DMS 273 treated with DMSO at 0.1 percent for 48 hours (cell line): ENCODE results near the gene TAS2R41.

Source experiments
- DNase-seq: peaks from one replicate; lab custom pipeline; 2025; lab: John Stamatoyannopoulos, UW

Gene TAS2R41, protein sequence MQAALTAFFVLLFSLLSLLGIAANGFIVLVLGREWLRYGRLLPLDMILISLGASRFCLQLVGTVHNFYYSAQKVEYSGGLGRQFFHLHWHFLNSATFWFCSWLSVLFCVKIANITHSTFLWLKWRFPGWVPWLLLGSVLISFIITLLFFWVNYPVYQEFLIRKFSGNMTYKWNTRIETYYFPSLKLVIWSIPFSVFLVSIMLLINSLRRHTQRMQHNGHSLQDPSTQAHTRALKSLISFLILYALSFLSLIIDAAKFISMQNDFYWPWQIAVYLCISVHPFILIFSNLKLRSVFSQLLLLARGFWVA

DNA sequence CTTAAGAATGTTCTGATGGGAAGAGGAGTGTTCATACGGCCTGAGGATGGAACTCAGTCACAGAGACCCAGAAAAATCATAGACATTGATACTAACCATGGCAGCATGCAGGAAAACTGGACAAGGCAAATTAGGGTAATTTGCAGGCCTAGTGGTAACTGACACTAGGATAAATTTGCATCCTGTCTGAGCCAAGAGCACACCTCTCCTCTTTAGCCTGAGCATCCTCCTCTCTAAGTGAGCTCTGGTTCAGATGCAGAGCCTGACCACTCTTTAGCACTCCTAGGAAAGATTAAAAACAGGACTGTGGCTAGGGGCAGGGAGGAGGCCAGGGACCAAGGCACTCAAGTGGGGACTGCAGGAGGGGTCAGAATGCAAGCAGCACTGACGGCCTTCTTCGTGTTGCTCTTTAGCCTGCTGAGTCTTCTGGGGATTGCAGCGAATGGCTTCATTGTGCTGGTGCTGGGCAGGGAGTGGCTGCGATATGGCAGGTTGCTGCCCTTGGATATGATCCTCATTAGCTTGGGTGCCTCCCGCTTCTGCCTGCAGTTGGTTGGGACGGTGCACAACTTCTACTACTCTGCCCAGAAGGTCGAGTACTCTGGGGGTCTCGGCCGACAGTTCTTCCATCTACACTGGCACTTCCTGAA is at the start of gene TAS2R41:
TAS2R41 (plus strand) TSS at position 373 of the 650 bp plus-strand sequence; CDS start at position 373, 0 bp downstream.
- no peak for DNase-seq

DNA sequence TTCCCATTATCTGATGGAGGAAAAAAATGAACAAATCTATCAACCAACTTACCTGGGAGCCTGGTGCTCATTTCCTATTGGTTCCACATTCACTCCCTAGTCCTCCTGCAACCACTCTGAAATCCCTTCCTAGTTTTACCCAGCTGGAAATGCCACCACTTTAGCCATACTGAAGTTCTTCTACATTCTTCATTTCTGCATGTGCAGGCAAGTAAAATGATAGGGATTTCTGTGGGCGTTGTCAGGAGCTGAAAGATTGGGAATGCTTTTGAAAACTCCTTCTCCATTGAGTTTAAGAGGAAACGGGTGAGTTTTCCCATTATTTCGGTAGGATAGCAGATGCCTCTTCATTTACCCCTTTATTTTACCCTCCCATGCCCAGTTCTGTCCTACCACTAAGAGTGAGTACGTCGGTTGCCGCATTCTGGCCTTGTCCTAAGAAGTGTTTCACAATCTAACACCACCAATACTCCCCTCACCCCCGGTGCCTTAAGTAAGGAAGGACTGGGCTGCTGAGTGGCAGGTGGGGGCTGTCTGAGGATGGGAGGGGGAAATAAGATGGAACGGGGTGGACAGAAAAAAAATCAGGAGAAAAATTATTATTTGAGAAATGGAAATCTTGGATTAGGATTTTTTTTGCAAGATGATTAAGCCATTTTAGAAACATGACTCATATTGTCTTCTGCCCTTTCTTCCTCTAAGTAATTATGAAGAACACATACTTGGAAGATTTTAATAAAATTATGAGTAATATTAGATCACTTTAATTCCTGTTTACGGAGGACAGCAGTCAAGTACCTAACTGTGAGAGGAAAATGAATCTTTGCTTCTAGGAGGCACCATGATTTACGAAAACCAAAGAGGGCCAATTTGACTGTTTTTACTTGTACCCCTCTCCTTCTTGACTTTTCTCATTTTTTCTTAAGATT is 47.6 kb upstream of the TAS2R41 start:
- DNase-seq, result no peak

DNA sequence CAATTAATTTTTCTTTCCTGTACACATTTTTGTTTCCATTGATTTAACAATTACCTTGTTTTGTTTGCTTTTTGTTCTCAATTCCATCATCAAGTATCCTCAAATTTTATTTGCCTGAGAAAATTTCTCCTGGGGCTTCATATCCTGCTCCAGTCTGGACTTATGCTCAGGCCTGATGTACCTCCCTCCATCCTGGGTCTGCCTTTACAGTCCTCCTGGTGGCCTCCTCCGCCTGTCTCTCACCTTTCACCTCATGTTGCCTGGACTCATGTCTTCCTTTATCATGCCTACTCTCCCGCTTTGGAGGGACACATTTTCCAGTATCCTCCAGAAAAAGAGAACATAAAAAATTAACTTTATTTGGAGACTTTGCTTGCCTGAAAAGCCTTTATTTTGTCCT is 46.6 kb upstream of the TAS2R41 start:
- no peak for DNase-seq

DNA sequence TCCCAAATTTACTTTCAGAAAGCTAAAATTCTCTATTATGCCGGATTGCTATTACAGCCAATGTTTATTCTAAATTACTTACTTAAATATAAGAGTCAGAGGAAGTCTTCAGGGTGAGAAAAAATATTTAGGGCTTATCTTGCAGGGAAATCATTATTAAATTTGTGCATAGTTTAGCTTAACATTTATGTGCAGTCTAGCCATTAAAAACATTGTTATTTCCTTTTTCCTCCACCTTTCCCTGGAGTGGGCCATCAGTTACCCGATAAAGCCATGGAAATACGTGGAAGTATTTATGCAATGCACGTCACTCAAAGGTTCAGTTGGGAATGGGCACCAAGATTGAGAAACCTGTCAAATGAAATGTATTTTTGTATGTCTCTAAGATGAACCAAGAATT is 43.9 kb upstream of the TAS2R41 start:
- no peak for DNase-seq

DNA sequence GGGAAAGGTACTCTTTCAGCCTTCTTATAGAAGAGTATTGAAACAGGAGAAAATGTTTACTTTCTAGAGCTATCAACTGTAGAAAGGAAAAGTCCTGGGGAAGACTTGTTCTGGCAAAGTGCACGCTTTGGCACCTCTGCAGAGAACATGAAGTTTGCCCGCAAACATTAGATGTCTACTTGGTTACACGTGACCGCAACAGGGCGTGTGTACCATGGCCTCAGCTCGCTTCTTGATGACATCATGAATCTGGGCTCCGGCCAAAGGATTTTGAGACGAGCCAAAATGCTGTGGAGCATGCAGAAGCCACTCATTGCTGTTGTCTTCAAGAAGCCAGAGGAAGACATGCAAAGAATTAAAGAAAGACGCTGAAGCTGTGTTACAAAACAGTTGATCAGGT is 43.0 kb upstream of the TAS2R41 start:
- no peak for DNase-seq

DNA sequence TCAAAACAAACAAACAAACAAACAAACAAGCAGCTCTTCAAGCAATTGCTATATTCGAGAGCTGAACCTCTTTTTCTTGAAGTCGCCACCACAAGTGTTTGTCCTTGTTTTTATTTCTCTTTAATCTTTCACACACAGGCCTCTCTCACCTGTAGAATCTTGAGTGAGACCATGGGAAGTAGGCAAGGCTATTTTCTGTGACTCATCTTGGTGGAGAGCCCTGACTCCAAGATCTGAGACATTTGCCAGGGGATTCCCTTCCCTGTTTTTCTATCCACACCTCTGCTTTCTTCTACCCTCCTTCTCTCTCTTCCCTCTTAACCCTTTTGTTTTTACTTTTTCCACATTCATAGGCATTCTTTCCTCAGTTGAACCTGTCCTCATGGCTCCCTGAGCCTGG is 42.4 kb upstream of the TAS2R41 start:
- no peak for DNase-seq

DNA sequence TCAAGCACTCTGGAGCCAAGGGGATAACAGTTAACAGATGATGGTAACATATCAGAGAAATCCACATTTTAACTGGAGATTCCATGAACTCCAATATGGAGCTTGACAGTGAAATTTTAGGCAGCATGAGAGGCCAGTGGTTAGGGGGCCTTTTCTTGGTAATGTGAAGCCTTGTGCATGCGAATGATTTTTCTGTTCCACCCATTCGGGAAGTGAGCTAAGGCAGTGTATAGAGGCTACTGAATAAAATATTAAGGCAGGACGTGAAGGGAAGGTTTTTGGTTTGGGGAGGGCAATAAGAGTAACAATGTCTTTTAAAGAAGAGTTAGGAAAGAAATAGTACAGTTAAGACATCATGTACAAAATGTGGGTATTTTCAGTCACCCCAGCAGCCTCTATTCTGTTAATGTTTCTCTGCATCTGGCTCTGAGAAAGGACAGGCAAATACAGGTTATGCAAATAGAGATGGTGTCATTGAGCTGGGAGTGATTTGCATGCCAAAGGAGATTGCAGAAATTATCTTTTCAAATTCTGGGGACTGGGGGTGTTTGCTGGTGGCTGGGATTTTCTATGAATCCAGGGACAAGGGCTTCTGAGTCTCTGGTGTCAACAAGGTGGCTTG is 41.2 kb upstream of the TAS2R41 start:
- no peak for DNase-seq

DNA sequence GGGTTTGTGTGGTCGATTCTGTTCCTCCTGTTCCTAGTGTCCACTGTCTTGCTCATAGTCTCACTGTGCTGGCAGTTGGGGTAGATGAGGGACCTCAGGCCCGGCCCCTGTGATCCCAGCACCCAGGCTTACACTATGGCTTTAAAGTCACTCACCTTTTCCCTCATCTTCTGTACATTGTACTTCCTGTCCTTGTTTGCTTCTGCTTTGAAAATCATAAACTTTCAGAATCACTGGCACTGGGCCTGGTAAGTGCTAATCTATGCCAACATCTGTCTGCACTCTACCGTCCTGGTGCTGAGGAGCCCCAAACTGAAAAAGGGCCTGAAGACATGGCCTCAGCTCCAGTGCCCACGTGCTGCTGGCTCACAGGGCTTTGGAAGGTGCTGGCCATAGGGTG is 40.1 kb upstream of the TAS2R41 start:
- DNase-seq, result no peak

DNA sequence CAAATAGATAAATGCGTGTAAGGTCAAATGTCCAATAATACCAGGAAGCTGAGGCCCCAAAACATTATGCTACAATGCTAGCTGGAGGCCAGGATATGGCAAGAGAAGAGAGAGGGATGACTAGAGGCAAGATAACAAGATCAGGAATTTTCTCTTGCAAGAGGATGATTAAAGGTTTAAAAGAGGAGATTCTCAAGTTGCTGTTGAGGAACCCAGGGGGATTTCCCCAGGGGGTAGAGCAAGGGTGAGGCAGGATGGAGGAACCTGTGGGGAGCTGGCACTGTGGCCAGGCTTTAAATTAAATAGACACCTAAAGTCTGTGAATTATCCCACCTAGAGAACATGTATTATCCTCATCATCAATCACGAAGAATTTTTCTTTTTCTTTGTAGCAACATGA is 37.8 kb upstream of the TAS2R41 start:
- DNase-seq, result no peak

DNA sequence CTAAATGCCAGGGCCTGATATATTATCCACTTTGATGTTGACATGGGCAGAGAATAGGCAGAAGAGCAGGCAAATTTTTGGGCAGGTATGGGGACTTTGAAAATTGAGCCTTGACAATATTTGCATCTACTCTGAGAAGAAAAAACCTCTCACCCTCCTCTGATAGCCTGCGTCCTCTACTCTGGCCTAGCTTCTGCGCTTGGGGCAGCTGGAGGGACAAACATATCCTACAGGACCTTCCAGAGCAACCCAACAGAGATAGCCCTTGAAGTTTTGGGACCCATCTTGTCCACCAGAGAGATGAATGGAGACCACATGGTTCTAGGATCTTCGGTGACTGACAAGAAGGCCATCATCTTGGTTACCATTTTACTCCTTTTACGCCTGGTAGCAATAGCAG is 34.5 kb upstream of the TAS2R41 start, which contains the start of gene TAS2R60:
TAS2R60 (plus strand) TSS at position 301 of the 400 bp plus-strand sequence; CDS start at position 301, 0 bp downstream.
- no peak for DNase-seq

DNA sequence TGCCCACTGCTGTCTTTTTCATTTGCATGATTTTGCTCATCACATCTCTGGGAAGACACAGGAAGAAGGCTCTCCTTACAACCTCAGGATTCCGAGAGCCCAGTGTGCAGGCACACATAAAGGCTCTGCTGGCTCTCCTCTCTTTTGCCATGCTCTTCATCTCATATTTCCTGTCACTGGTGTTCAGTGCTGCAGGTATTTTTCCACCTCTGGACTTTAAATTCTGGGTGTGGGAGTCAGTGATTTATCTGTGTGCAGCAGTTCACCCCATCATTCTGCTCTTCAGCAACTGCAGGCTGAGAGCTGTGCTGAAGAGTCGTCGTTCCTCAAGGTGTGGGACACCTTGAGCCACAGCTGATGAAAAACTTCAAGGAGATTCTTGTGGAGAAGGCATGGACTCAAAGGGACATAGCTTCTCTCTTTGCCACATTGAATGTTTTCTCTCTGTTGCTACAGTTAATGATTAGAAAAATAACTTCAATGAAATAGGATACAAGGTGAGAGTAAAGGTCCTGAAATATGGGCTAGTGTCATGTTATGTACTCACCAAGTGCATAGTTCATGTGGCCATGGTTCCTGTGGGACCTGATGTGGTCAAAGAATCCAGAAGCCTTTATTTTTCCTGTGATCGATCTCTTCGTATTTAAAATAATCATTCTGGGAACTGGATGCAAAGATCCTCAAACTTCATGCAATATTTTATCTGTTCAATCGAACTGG is 33.5 kb upstream of the TAS2R41 start:
- no peak for DNase-seq

DNA sequence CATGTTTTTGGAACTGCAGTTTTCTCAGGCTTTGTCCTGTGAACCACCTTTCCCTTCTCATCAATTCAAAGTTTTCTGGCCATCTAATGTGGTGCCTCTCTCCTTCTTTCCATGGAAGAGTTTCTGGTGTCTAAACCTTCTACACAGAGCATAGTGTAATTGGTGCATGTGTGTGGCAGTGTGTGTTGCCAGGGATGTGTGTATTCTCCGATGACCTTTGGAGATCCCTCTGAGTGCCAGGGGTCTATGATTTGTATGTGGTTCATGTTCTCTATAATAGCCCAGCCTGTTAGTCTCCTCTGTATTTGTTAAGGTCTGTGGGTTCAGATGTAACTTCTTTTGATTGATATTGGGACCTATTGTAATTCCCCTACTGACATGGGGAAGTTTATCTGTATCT is 32.9 kb upstream of the TAS2R41 start:
- DNase-seq, result no peak

DNA sequence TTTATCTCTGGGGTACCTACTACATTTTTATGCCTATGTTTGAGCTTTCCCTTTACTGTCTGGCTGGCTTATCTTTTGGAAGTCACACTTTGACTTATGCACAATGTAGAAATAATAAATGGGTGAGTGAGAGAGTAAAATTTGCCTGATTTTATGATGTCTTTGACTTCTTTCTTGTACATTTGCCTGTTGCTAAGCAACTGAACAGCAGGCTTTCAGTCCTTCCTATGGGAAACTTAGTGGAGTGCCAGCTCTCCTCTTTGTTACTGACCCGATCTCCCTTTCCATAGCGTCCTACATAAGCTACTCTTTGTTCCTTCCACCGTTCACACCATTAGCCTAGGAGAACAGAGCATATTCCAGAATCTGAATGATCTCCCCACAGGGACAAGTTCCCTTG is 30.2 kb upstream of the TAS2R41 start:
- no peak for DNase-seq

DNA sequence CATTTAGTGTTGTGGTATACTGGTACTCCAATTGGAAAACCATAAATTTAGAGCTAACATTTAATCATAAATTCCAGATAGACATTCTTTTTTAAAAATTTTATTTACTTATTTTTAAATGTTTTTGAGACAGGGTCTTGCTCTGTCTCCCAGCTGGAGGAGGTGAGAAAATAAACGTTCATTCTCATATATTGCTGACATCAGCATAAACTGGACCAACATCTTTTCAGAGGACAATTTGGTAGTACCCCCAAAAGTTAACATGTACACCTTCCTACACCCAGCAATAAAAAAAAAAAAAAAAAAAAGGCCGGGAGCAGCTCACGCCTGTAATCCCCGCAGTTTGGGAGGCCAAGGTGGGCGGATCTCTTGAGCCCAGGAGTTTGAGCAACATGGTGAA is 29.2 kb upstream of the TAS2R41 start:
- no peak for DNase-seq

DNA sequence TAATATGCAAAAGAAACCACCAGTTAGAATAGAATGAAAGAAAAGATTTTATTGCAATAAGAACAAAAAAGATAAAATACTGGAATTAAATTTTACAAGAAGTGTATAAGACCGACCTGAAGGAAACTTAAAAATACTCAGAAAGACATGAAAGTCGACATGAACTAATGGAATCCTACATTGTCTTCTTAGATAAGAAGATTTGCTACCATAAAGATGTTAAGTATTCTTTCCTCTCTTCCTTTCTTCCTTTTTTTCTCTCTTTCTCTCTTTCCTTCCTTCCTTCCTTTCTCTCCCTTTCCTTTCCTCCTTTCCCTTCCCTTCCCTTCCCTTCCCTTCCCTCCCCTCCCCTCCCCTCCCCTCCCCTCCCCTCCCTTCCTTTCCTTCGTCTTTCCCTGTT is 27.9 kb upstream of the TAS2R41 start:
- DNase-seq, result no peak

DNA sequence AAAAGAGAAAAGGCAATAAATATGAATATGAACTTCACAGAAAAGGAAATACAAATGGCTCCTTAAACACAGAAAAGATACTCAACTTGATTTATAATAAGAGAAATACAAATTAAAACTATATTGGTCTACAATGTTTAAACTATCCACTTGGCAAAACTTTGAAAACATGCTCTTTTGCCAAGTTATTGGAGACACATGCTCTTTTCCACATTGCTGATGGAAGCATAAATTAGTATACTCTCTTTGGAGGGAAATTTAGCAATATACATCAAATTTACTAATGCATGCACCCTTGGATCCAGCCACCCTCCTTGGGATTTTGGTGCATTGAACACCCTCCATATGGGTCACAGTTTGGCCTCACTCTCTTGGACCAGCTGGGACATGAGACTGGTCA is 26.6 kb upstream of the TAS2R41 start:
- DNase-seq, result no peak

DNA sequence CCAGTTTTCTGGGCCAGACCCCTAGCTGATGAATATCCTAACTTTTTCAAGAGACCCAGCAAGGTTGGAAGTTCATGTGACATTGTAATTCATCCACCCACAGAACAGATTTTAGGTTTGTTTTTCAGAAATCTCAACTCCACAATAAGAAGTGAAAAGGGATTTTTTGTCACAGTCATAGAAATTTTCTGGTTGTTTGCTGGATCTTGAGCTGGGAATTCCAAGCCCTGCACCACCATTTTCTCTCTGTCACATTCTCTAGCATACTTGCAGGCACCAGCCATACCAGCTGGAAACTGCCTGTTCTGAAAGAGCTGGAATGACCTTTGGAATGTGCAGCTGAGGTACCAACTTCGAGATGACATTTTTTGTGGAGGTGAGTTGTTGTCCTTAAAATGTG is 25.9 kb upstream of the TAS2R41 start:
- no peak for DNase-seq

DNA sequence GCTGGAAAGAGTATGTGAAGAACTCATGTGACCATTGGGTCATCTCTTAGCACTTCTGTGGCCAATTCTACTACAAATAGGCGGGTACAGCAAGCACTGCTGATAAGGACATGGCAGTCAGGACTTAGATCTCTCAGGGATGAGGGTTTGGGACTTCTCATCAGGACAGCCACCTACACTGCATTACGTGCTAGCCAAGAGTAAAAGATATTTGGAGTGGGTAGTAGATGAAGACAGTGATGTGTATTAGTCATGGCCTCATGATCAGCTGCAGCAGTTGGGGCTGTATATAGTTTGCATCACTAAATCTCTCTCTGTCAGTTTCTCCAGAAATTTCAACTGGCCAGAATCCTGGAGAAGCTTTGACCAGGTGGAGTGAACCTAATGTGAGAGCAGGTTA is 25.2 kb upstream of the TAS2R41 start:
- DNase-seq, result no peak

DNA sequence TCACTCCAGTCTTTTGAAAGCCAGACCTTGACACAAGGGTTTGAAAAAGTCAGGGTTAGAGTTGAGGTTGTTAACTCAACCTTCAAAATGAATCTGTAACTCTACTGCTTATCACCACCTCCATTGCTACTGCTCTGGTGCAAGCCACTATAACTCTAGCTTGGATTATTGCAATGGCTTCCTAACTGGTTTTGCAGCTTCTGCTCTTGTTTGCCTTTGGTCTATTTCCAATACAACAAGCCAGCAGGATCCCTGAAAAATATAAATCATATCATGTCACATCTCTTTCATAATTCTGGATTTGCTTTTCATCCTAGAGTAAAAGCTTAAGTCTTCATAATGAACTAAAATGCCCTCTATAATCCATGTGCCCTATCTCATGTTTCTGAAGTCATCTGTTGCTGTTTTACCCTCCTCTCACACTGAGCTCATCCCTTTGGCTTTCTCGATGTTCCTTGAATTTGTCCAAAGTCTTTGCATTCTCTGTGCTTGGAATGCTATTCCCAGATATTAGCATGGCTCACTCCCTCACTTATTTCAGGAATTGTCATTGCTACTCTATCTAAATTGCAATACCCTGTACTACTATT is 23.5 kb upstream of the TAS2R41 start:
- DNase-seq, result no peak

DNA sequence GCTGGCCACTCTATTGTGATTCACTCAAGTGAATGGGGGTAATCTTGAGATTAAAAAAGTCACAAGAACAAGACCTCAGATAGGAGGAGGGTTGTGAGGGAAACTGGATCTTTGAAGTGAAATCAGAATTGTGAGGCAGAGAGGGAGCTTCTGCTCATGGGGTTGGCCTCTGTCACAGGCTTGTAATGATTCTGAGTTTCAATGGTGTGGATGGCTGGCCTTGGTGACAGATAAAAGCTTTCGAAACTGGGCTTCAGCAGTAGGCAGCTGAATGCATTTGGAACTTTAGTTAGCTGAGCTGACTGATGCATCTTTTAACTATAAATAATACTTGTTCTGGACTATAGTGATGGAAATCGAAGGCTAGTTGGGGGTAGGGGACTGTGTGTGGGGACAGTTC is 22.2 kb upstream of the TAS2R41 start:
- DNase-seq, result no peak

DNA sequence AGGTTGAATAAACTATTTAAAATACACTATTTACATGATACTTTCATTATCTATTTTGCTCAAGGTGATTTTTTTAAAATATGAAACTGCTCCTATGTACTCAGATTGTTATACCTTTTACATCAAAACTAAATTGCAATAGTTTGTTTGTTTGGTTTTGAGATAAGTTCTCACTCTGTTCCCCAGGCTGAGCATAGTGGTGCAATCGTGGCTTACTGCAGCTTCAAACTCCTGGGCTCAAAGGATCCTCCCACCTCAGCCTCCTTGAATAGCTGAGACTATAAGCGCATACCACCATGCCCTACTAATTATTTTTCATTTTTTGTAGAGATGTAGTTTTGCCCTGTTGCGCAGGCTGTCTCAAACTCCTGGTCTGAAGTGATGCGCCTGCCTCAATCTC is 21.7 kb upstream of the TAS2R41 start:
- no peak for DNase-seq
